ENCODE data around the gene UNC13C.

Gene UNC13C

DNA sequence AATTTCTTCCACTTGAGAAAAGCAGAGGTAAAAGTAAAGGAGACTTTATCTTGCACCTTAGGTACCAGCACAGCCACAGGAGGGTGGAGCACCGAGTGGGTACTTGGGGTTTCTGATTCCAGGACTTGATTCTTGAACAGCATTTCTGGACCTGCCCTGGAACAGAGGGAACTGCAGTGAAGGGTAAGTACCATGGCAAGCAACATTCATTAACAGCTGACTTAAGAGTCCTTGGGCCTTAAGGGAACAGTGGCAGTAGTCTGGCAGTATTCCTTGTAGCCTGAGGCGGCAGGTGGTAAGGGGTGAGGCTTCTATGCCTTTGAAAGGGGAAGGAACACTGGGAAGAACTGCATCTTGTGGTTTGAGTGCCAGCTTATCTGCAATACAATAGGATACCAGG lies 666.6 kb downstream of the UNC13C start:
- no peak for DNase-seq (ENCODE audit: low read depth in 2 of 2)

DNA sequence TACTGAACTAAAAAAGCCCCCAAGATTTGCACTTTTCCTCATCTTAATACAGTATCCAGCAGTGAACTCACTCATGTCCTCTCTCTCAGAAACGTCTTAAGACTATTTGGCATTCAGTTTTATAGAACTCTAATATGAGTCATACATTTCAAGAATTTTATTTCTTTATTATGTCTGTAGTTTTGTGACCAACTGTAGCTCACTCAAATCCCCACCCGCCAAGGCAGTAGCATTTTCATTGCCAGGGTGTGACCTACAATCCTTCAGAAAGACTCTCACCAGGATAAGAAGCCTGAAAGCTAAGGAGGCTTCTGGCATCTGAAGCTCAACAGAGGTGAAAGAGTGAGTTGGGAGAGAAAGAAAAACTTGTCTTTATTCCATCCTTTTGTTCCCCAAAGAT lies 681.4 kb downstream of the UNC13C start:
- no peak for DNase-seq (ENCODE audit: low read depth in 2 of 2)

DNA sequence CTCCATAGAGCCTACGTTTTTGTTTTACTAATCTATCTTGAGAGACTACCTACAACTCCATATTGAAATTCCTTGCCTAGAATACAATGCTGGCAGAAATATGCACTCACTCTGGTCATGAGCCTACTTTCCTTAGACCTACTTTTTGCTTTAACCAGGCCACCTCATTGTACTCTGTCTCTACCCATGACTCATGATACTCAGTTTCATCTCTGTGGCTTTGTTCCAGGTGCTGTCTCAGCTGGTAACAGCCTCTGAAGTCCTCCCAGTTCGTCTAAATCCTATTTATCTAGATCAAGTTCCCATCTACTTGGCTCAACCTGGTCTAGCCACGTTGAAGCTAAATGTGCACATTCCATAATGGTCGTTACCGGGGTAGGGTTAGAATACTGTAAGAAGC lies 682.1 kb downstream of the UNC13C start:
- DNase-seq (ENCODE audit: low read depth in 2 of 2): no peak

DNA sequence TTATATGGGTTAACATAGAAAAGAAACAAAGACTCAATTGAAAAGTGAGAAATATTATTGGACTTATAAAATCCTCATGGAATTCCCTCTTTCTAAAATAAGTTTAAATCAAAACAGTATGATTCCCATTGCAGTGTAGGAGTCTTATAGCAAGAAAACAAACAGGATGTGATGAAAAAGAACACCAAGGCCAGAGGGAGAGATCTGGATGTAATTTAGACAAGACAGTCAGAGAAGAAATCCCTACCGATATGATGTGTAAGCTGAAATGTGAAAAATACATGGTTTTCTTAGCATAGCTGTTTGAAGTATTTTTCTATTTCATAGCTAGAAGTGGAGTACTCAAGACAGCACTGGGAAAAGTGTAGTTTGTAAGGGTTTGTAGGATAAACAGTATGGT lies 697.0 kb downstream of the UNC13C start:
- no peak for DNase-seq (ENCODE audit: low read depth in 2 of 2)

DNA sequence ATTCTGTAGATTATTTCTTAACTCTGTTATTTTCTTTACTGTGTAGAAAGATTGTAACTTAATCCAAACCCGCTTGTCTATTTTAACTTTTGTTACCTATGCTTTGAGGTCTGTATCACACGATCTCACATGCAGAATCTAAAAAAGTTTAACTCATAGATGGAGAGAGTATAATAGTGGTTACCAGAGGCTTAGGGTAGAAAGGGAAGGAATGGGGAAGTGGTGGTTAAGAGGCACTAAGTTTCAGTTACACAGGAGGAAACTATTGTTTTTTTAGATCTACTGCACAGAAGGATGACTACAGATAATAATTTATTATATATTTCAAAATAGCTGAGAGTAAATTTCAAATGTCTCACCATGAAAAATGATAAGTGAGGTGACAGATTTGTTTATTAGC lies 703.3 kb downstream of the UNC13C start:
- no peak for DNase-seq (ENCODE audit: low read depth in 2 of 2)

Data from stimulated activated CD8-positive, alpha-beta memory T cell treated with anti-CD3 and anti-CD28 coated beads, Interleukin-2, amount 100 ng/mL, for 48 hours (primary cell).